ENCODE measurements around the gene COG8. TPM values are rescaled to one million over a fixed set of nuclear protein-coding genes. Genes with fewer than 3 reads are reported as not detected.

Gene COG8
- total and polyA plus RNA-seq, 2 of the 8 experiments (the other 6 are each of a cell fraction or from before 2014, with no cell fraction given): 49.1 to 55.6 TPM

- TF ChIP-seq NRF1 (IDR thresholded peaks at IDR 0.05; ENCODE audit: low read depth, low read length): no peak
- TF ChIP-seq CTCF (IDR thresholded peaks at IDR 0.05; ENCODE audit: control extremely low read depth in 1 of 3, insufficient read depth in 1 of 3, low read depth in 1 of 3, low read length in 3 of 3): no peak
- no peak for TF ChIP-seq SIRT6 (IDR thresholded peaks at IDR 0.05; ENCODE audit: low read length)
- no peak for TF ChIP-seq CTBP2 (IDR thresholded peaks at IDR 0.05; ENCODE audit: borderline replicate concordance, insufficient read depth, insufficient read length, low read length)
- no peak for TF ChIP-seq EZH2 (IDR thresholded peaks at IDR 0.05; ENCODE audit: low read depth, low read length, severe bottlenecking)
- TF ChIP-seq POLR2A (IDR thresholded peaks at IDR 0.05; ENCODE audit: control extremely low read depth in 1 of 2, low read depth in 2 of 2, low read length in 2 of 2): no peak
- TF ChIP-seq CHD7 (IDR thresholded peaks at IDR 0.05; ENCODE audit: insufficient replicate concordance, low read length): no peak
Observed at GRCh38 chr16:69378760-69379159, 39.4 kb upstream of the COG8 start (continued).
